NCI-H510A (cell line): ENCODE results near the gene LRRC10B.
"Not testable (repeated sequence)": the region's sequence is repeated elsewhere in the genome, so short reads cannot be mapped to it uniquely, and the experiment has no call there.

Source experiments
- DNase-seq: peaks from one replicate; lab custom pipeline; 2025; lab: John Stamatoyannopoulos, UW

LRRC10B gene

DNA sequence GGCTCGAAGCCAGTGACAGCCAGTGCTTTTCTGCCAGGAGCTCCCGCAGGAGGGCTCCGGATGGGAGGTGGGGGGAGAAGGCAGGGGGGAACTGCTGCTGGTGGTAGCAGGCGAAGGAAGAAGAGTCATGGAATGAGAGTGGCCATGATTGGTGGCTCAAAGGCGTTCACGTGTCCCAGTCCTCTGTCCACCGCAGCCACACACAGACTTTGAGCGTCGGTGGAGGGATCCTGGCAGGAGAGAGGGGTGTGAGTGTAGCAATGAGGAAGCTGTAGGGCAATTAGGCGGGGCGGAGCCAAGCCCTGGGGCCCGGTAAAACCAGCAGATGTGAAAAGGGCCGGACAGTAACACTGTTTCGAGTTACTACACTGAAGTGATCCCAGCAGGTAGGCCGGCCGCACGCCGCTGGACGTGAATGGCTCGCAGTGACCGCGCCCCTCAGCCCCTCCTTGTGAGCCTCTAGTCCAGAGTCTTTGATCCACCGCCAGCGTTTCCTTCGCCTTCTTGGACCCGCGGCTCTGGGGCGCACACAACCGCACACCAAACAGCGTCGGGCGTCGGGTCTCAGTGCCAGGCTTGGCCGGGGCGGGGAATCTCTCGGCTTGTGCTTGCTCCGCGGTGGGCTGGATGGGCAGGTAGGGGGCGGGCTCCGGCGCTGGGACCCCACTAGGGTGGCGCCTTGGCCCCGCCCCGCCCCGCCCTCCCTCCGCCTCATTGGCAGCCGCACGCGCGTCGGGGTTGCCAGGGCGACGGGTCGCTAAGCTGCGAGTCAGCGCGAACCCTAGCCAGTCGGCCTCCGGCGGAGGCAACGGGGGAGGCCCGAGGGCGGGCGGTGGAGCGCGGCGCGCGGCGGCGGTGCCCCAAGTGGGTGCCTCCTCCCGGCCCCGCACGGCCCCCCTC lies at the start of gene LRRC10B:
TSS of gene LRRC10B (plus strand) at position 788 of the 900 bp plus-strand sequence. CDS start 250 bp downstream, outside the sequence.
- DNase-seq = peak; percentile 86

DNA sequence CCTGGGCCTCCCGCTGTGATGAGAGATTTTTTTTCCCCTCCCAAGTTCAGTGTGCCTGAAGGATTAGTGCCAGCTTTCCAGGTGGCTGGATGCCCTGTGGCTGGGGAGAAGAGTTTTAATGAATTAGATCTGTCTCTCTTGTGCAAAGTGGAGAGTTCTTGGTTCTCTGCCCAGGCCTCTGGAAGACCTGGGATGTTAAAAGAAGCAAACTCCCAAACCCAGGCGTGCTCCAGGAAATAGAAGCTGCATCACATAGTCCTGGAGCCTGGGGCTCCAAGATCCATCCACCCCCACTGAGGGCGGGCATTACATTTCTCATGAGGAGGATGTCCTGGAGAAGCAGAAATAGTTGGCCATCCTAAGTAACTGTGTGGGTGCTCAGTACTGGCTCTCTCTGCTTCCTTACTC lies 48.1 kb upstream of the LRRC10B start:
- no peak for DNase-seq

DNA sequence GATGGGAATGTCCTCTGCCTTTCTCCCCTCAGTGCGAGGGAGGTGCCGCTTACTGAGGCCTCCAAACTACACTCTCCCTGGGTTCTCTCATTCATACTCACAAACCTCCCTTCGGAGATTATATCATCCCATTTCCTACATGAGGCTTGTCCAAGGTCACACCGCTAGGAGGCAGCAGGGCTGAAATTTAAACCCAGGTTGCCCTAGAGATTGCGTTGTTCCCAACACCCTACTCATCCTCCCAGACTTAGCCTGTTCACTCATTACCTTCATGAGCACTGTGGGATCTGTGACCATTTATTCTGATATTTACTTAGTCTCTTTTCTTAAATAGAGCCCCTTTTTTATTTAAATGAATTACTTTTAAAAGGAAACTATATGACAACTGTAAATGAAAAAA lies 47.6 kb upstream of the LRRC10B start:
- DNase-seq = no peak

DNA sequence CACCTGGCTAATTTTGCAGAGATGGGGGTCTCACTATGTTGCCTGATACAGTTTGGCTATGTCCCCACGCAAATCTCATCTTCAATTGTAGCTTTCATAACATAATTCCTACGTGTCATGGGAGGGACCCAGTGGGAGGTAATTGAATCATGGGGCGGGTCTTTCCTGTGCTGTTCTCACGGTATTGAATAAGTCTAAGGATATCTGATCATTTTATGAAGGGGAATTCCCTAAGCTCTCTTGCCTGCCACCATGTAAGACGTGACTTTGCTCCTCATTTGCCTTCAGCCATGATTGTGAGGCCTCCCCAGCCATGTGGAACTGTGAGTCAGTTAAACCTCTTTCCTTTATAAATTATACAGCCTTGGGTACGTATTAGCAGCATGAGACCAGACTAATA lies 40.9 kb upstream of the LRRC10B start:
- DNase-seq = not testable (repeated sequence)

DNA sequence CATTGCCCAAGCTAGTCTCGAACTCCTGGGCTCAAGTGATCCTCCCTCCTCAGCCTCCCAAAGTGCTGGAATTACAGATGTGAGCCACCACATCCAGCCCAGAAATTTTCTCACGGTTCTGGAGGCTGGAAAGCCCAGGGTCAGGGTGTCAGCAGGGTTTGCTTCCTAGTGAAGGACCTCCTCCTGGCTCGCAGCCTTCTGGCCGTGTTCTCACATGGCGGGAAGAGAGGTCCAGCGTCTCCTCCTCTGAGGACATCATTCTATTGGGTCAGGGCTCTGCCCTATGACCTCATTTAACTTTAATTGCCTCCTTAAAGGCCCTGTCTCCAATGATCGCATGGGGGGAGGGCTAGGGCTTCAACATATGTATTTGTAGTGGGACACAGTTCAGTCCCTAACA lies 40.5 kb upstream of the LRRC10B start:
- DNase-seq = no peak

DNA sequence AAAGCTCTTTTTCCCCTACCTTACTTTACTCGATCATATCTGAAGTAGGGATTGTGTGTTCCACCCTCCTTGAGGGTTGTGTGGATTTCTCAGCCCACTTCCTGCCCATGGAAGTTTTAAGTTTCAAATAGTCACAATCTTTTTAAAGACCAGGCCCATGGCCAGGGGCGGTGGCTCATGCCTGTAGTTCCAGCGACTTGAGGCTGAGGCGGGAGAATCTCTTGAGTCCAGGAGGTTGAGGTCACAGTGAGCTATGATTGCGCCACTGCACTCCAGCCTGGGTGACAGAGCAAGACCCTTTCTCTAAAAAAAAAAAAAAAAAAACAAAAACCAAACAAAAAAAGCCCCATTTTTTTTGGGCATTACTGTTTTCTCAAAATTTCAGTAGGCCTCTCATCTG lies 36.3 kb upstream of the LRRC10B start:
- no peak for DNase-seq

DNA sequence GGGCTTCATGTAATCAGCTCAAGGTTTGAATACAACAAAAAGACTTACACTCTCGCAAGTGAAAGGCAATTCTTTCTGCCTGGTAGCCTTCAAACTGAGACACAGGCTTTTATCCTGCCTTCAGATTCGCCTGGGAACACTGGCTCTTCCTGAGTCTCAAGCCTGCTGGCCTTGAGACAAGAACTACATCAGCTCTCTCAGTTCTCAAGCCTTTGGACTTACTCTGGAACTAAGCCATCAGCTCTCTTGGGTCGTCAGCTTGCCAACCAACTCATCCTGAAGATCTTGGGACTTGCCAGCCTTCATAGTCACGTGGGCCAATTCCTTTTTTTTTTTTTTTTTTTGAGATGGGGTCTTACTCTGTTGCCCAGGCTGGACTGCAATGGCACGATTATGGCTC lies 35.7 kb upstream of the LRRC10B start:
- DNase-seq = no peak

DNA sequence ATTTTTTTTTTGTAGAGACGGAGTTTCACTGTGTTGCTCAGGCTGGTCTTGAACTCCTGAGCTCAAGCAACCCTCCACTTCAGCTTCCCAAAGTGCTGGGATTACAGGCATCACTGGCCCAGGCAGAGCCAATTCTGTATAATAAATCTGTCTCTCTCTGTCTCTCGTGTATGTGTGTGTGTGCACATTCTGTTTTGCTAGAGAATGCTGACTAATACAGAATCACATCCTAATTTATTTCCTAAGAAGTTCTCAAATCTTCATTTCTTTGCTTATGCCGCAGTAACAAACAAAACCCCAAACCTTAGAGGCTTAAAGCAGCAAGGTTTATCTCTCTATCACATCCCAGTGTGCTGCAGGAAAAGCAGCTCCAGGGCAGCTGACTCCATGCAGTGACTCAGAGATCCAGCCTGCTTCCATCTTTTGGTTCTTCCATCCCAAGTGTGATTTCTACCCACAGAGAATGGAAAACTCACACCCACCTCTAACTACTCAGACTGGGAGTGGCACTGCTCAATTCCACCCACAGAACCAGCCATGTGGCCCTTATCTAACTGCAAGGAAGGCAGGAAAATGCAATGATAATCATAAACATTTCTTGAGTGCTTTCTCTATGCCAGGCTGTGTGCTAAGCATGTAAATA lies 35.1 kb upstream of the LRRC10B start:
- DNase-seq = no peak

DNA sequence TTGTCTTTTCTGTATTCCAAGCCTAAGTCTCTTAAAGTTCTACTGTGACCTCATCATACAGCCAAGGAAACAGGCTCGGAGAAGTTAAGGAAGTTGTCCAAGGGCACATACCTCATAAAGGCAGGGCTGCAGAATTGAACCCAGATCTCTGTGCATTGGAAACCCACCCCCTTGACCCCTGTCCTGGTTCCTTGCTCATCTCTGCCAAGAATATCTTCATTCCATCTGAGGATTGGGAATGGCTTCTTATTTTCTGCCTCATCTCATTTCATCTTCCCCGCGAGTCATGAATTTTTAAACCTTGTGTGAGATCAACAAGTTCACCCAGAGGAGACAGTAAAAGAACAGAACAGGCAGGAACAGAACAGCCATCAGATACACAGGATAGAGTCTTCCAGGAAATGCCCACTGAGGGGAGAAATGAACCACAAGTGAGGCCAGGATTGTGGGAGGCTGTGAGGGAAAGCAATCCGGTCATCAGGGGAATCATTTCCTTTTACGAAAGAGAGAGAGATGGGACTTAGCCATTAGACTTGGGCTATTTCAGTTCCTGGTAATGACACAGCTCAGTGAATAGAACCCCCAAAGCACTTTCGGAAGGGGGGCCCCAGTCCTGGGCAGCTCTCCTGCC lies 34.4 kb upstream of the LRRC10B start:
- no peak for DNase-seq

DNA sequence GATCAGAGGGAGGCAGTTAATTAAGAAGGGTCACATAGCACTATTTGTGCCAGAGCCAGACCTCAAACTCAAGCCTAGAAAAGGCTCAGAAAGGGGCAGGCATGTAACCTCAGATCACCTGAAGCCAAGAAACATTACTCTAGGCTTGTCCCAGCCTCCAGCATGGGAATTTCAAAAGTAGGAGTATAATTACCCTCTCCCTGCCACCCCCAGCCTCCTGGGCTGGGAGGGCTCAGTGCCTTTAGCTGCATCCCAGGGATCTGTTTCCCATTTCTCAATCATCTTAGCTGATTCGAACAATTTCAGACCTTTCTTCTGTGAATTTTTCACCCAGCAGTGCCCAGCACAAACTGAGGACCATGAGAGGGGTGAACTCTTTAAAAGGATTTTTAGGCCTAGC lies 33.1 kb upstream of the LRRC10B start:
- no peak for DNase-seq

DNA sequence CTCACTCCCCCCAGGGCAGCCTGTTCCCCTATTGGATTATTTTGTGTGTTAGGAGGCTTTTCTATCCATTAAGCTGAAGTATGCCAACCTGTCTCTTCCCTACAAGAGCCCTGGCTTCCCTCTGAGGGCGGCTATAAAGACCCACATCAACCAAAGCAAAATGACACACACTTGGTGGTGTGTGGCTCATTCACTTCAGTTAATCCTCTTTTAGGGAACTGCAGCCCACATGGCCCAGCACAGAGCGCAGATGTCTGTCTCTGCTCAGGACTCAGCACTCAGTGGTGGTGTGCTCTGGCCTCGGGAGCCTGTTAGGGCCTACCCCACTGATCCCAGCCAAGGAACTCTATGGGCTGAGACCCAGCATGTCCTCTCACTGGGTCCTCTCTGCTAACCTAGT lies 32.2 kb upstream of the LRRC10B start:
- no peak for DNase-seq

DNA sequence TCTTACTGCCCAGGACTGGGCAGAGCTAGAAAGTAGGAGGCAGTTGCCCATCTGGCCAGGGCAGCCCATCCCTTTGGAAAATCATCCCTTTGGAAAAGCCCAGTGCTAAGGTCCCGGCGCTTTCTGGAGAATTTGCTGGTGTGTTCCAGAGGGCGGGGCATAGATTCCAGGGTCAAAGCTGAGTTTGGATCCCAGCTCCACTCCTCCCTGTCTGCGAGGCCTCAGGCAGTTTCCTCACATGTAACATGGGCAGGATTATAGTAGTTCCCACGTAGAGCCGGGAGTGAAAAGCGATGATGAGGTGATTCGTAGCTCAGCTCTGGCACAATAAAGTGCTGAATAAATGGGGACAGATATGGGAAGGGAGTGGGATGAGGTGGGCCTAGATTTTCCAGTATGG lies 31.4 kb upstream of the LRRC10B start:
- DNase-seq = no peak

DNA sequence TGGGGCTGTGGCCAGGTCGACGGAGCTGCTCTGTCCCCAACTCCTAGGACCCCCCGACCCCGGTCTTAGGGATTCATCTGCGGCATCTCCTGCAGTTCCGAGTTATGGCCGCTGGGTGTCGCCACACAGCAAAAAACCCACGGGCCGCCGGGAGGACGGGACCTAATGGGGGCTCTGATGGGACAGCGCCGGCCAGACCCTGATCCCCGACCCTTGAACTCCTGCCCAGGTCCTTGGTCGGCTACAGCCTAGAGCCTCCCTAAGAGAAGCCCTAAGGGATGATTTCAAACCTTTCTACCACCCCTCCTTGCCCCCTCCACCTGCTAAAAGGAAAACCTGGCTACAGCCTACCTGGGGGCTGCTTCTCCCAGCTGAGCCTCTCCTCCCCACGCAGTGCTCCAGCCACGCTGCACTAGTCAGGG lies 30.8 kb upstream of the LRRC10B start:
- no peak for DNase-seq

DNA sequence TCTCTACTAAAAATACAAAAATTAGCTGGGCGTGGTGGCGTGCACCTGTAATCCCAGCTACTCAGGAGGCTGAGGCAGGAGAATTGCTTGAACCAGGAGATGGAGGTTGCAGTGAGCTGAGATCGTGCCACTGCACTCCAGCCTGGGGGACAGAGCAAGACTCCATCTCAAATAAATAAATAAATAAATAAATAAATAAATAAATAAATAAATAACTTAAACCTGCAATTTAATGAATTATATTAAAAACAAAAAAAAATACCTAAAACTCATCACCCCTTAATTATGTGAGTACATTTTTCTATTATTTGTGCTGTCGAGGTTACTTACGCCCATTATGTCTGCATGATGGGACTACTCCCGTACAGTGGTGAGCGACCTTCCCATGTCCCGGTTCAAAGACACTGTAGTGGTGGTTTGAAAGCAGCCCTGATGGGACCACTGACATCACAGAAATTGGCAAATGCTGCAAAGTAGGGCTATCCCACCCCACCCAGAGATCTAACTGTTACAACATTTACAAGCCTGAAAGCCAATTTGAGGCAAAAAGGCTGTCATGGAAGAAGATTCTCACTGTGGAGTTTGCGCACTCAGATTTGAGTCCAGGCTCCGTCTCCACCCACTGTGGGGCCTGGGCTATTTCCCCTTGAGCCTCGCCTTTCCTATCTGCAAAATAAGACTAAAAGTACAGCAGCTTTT lies 29.0 kb upstream of the LRRC10B start:
- not testable (repeated sequence) for DNase-seq

DNA sequence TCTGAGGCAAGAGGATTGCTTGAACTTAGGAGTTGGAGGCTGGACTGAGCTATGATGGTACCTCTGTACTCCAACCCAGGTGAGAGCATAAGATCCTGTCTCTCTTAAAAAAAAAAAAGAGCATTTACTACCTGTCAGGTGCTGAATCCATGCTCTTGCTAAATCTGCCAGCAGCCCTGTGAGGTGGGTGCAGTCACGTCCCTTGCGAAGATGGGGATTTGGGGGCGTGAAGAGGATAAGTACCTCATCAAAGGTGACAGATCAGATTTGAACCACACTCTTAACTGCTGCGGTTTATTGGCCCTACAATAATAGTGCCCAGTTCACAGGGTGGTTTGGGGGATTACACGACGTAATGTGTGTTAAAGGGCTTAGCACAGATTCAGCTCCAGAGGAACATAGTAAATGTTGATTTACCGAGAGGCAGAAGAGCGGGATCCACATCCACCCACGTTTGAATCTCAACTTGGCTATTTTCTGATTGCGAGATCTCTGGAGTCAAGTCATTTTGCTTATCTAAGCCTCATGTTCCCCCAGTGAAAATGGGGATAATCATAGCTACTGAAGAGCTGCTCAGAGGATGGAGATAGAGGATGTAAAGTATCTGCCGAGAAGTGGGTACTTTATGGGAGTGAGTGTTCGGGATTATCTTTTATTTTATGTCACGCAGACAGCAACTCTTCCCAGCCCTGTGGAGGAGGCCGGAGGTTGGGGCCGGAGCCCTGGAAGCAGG lies 28.1 kb upstream of the LRRC10B start:
- no peak for DNase-seq

DNA sequence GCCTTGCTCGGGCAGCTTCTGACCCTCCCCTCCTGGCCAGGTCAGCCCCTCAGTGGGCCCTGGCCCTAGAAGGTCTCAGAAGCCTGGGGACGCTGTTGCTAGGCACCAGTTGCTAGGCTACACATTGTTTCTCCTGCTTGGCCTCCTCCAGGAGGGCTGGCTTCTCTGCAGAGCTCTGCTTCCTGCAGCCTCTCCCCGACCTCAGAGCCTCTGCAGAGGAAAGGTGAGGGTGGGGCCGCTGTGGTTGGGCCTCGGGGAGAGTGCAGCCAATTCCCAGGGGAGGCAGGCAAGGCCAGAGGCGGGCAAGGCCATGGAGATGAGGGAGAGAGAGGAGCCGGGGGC lies 27.6 kb upstream of the LRRC10B start:
- peak; percentile 89 for DNase-seq

DNA sequence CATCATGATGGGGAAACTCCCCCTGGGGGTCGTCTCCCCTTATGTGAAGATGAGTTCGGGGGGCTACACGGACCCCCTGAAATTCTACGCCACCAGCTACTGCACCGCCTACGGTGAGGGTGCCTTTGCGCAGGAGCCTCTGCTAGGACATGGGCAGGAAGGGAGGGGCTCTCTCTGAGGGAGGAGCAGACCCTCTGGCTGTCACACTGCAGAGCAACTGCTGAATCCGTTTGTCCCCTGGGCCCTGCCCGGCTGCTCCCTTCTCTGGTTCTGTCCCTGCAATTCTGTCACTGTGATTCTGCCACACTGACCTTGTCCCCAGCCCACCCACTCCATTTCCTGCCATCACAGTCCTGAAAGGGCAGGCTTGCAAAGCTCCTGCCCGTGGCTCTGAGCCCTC lies 26.7 kb upstream of the LRRC10B start:
- DNase-seq = no peak

DNA sequence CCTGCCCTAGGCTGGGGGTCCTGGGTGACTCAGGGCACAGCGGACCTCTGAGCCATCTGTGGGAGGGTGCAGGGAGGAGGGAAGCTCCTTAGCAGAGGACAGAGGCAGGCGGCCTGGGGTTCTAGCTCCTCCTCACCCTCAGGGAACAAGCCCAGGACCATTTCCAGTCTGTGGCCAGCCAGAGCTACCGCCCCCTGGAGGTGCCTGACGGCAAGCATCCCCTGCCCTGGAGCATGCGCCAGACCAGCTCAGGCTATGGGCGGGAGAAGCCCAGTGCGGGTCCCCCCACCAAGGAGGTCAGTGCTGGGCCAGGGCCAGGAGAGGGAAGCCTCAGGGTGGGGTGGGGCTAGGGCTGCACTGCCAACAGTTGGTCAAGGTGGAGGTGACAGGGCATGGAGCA lies 26.0 kb upstream of the LRRC10B start:
- no peak for DNase-seq

DNA sequence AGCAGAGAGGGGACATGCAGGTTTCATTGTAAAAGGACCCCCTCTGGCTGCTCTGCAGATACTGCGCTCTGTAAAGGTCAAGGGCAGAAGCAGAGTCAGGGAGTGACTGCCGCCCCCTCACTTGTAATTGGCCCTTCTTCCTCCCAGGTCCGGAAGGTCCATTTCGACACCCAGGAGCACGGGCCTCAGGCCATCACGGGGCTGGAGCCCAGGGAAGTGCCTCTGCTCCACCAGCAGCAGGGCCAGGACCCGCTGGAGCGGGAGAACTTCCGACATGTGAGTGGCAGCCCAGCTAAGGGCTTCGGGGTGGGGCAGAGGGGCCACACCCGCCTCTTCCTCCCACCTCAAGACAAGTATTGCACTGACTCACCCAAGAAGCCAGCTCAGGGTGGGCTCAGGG lies 24.0 kb upstream of the LRRC10B start:
- DNase-seq = no peak

DNA sequence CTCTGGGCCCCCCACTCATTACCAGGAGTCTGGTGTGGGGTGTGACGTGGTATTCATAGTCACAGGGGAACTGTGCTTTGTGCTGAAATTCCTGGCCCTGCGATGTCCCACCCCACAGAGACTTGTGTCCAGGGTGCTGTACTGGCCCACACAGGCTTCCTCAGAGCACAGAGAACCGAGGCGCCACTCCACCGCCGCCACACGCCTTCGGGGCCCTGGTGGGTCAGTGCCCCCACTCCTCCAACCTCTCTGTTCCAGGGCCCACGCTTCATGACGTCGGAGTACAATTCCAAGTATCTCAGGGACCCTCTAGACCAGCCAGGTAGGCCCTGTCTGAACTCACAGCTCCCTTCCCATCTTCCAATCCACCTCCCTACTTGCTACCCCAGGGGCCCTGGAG lies 23.5 kb upstream of the LRRC10B start:
- no peak for DNase-seq

DNA sequence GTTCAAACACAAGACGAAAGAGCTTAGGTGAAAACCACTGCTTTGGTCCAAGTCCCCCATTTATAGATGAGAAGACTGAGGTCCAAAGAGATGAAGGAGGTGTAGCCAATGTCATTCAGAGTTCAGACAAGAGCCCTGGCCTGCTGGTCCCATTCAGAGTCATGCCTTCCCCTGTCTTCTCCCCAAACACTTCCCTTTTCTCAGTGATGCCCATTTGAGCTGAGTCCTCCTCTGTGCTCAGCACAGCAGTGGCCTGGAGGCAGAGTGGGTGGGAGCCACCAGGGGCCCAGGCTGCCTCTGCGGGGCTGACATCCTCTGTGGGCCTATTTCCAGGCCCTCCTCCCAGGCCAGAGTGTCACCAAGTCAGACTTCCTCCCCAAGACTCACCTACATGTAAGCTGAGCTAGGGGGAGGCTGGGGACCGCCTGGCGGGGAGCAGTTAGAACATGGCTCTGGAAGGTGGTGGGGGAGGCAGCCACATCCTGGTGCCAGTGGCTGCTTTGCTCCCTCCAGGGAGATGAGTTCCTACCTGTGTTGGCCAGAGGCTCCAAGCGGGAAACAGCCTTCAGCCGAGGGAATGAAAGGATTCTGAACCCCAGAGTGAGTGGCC lies 22.4 kb upstream of the LRRC10B start:
- DNase-seq = no peak
